ENCODE data around the gene APBB1. TPM values are rescaled to one million over a fixed set of nuclear protein-coding genes. Genes with fewer than 3 reads are reported as not detected.

APBB1 gene
- polyA plus RNA-seq, 1 donor from 2014 or later = 283 TPM

DNA sequence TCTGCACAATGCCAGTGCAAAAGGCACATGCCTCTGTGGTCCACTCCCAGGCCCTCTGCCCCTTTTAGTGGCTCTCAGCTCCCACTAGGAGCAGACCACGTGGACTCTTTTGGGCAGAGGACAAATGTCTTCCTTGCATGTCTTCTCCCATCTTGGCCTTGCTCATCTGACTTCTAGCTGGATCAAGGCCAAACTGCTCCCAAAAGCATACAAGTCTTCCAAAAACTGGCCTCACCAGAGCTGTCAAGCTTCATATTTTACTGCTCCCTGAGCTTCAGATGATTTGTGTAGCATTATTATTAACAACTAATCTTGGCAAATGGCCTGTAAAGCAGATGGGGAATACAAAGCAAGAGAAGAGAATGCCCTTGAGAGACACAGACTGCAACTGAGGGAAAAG, 21.7 kb downstream of the APBB1 start:
- H2AFZ ChIP-seq (ENCODE audit: low read depth, low read length) = no peak overlapping the region
- peaks cover under 1% of the 10 kb centered on the region for H3K79me2 ChIP-seq (replicated peaks; ENCODE audit: insufficient read depth, low read length)
- no peak for TF ChIP-seq POLR2AphosphoS5 (IDR thresholded peaks at IDR 0.05)
- TF ChIP-seq RAD21 (conservative IDR thresholded peaks at IDR 0.05) = no peak
- TF ChIP-seq, protein P1, sequence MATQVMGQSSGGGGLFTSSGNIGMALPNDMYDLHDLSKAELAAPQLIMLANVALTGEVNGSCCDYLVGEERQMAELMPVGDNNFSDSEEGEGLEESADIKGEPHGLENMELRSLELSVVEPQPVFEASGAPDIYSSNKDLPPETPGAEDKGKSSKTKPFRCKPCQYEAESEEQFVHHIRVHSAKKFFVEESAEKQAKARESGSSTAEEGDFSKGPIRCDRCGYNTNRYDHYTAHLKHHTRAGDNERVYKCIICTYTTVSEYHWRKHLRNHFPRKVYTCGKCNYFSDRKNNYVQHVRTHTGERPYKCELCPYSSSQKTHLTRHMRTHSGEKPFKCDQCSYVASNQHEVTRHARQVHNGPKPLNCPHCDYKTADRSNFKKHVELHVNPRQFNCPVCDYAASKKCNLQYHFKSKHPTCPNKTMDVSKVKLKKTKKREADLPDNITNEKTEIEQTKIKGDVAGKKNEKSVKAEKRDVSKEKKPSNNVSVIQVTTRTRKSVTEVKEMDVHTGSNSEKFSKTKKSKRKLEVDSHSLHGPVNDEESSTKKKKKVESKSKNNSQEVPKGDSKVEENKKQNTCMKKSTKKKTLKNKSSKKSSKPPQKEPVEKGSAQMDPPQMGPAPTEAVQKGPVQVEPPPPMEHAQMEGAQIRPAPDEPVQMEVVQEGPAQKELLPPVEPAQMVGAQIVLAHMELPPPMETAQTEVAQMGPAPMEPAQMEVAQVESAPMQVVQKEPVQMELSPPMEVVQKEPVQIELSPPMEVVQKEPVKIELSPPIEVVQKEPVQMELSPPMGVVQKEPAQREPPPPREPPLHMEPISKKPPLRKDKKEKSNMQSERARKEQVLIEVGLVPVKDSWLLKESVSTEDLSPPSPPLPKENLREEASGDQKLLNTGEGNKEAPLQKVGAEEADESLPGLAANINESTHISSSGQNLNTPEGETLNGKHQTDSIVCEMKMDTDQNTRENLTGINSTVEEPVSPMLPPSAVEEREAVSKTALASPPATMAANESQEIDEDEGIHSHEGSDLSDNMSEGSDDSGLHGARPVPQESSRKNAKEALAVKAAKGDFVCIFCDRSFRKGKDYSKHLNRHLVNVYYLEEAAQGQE (IDR thresholded peaks at IDR 0.05; ENCODE audit: borderline replicate concordance) = no peak
- no peak for TF ChIP-seq EZH2 (IDR thresholded peaks at IDR 0.05; ENCODE audit: borderline replicate concordance, insufficient read depth, low read length, poor library complexity, severe bottlenecking)
- no peak for TF ChIP-seq EP300 (conservative IDR thresholded peaks at IDR 0.05; ENCODE audit: poor library complexity, severe bottlenecking)
- no peak for TF ChIP-seq CTCF (IDR thresholded peaks at IDR 0.05; ENCODE audit: poor library complexity, severe bottlenecking)
- TF ChIP-seq TAF1 (IDR thresholded peaks at IDR 0.05; ENCODE audit: low read depth) = no peak
- no peak for TF ChIP-seq MXI1 (conservative IDR thresholded peaks at IDR 0.05; ENCODE audit: poor library complexity, severe bottlenecking)
- TF ChIP-seq SMC3 (conservative IDR thresholded peaks at IDR 0.05; ENCODE audit: poor library complexity) = no peak

DNA sequence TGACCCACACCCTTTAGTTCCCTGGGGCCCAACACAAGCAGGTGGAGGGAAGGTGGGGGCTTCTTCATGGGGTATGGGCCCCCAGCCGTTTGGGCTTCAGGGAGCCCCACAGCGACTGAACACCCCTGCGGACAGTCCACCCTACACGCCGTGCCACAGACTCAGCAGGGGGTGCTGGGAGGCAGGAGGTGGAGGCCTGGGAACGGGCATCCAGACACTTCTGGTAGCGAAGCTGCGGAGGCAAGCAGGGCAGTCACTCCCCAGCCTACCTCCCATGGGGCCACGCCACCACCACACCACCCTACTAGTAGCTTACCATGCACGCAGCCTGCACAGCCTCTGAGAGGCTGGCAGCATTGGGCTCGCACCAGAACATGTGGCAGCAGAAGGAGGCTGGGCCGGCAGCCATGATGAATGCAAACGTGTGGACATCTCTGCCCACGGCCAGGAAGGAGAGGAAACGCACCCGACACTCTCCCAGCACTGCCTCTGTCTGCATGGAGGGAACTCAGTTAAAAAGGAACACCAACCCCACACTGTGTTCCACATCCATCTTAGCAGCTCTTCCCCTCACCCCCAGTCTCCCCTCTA, 23.3 kb downstream of the APBB1 start:
- Histone ChIP-seq H3F3A (ENCODE audit: insufficient read depth, low read length, poor library complexity, severe bottlenecking) (no peaks in the 10 kb centered on the region), H3K9me2 (ENCODE audit: insufficient read depth, low read length) (no peaks in the 10 kb centered on the region), H4K20me1 (ENCODE audit: insufficient read depth) (no peaks in the 10 kb centered on the region), H3K4me3 (ENCODE audit: low read length) (no peak overlapping the region), H3K27ac (ENCODE audit: low read length) (no peak overlapping the region), H3K9ac (ENCODE audit: low read length) (no peak overlapping the region), H3K79me2 (replicated peaks; ENCODE audit: insufficient read depth, low read length) (peaks cover 7% of the 10 kb centered on the region), H3K27me3 (ENCODE audit: insufficient read depth, low read depth, low read length) (no peaks in the 10 kb centered on the region), H3K36me3 (ENCODE audit: insufficient read depth, low read length) (no peaks in the 10 kb centered on the region), H2AFZ (ENCODE audit: low read depth, low read length) (no peak overlapping the region), H3K9me3 (ENCODE audit: low read length) (no peaks in the 10 kb centered on the region), H3K4me2 (ENCODE audit: low read length) (no peak overlapping the region)
- TF ChIP-seq EZH2 (IDR thresholded peaks at IDR 0.05; ENCODE audit: borderline replicate concordance, insufficient read depth, low read length, poor library complexity, severe bottlenecking) (no peak), MXI1 (conservative IDR thresholded peaks at IDR 0.05; ENCODE audit: poor library complexity, severe bottlenecking) (no peak), POLR2AphosphoS5 (IDR thresholded peaks at IDR 0.05) (no peak), SMC3 (conservative IDR thresholded peaks at IDR 0.05; ENCODE audit: poor library complexity) (no peak), TAF1 (IDR thresholded peaks at IDR 0.05; ENCODE audit: low read depth) (no peak), CTCF (IDR thresholded peaks at IDR 0.05; ENCODE audit: poor library complexity, severe bottlenecking) (no peak), EP300 (conservative IDR thresholded peaks at IDR 0.05; ENCODE audit: poor library complexity, severe bottlenecking) (no peak), RAD21 (conservative IDR thresholded peaks at IDR 0.05) (no peak)
- TF ChIP-seq, protein P1 (IDR thresholded peaks at IDR 0.05; ENCODE audit: borderline replicate concordance) = no peak

More for the DNA sequence above, 21.7 kb downstream of the APBB1 start:
- Histone ChIP-seq H3F3A (ENCODE audit: insufficient read depth, low read length, poor library complexity, severe bottlenecking) (no peaks in the 10 kb centered on the region), H3K27me3 (ENCODE audit: insufficient read depth, low read depth, low read length) (no peaks in the 10 kb centered on the region), H3K27ac (ENCODE audit: low read length) (no peak overlapping the region), H4K20me1 (ENCODE audit: insufficient read depth) (no peaks in the 10 kb centered on the region), H3K9me3 (ENCODE audit: low read length) (no peaks in the 10 kb centered on the region), H3K9me2 (ENCODE audit: insufficient read depth, low read length) (no peaks in the 10 kb centered on the region), H3K36me3 (ENCODE audit: insufficient read depth, low read length) (no peaks in the 10 kb centered on the region), H3K9ac (ENCODE audit: low read length) (no peak overlapping the region), H3K4me2 (ENCODE audit: low read length) (no peak overlapping the region), H3K4me3 (ENCODE audit: low read length) (no peak overlapping the region)

All from neural cell (in vitro differentiated cells).